HG03025 (cell line): ENCODE results near the gene LRSAM1.

ENCODE experiments used
- ATAC-seq: cut with Tn5 transposase; IDR thresholded peaks from one replicate; pipeline ENCODE4 v1.9.1; 2021; ENCODE audit warnings: mild to moderate bottlenecking, moderate library complexity; ENCODE audit not compliant: unreplicated experiment, low FRiP score

Gene LRSAM1

DNA sequence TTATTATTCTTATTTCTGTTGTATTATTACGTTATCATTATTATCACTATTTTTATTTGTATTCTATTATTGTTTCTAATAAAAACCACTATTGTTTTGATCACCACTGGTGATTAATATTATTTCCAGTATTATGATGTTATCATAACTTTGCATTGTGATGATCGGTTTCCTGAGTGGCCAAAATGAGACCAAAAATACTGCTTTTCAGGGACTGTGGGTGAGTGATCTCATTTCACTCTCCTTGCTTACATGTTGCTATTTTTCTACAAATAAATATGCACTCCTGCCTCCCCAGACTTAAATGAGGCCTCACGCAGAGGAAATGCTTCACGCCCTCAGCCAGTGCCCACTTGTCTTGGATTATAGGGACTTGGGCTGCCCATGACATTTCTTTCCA, 78.4 kb downstream of the LRSAM1 start:
- no peak for ATAC-seq

DNA sequence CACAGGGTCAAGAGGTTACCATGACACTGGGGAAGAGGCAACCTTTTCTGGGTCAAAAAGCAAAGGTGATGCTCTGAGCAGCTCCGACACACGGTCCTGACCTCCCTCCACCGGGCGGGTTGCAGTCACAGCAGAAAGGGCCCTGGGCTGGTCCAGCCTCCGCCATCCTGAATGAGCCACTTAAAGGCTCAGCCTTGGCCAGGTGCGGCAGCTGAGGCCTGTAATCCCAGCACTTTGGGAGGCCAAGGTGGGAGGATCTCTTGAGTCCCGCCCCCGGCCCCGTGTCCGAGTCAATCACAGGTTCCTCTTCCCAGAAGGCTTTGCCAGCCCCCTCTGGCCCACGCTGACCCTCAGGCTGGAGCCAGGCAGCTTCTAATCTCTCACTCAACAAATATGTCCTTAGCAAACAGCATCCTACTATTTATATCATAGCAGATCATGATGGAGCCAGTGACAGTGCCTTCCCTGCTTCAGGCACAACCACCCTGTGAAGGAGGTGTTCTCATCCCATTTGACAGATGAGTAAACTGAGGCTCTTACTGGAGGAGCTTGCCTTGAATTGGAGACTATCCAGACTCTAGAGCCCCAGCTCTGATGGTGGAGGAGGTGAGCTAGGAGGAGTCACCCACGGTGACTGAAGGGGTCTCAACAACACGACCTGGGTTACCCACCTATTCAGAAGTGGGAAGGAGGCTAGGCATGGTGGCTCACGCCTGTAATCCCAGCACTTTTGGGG, 79.1 kb downstream of the LRSAM1 start:
- no peak for ATAC-seq

DNA sequence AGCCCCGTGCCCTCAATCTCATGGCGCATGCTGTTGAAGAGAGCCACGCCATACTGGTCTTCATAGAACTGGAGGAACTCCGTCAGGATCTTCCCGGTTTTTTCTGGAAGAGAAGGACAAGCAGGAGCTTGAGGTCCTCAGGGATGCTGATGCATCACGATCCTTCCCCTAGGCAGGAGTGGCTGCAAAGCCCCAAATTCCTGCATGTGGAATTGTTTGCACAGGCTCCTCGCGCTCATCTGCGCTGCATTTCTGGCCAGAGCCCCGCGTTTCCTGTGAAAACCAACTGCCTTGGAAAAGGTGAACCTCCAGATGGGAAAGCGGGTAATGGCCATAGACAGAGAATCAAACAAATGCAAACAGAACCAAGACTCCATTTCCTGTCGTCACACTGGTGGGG, 80.4 kb downstream of the LRSAM1 start:
- no peak for ATAC-seq

DNA sequence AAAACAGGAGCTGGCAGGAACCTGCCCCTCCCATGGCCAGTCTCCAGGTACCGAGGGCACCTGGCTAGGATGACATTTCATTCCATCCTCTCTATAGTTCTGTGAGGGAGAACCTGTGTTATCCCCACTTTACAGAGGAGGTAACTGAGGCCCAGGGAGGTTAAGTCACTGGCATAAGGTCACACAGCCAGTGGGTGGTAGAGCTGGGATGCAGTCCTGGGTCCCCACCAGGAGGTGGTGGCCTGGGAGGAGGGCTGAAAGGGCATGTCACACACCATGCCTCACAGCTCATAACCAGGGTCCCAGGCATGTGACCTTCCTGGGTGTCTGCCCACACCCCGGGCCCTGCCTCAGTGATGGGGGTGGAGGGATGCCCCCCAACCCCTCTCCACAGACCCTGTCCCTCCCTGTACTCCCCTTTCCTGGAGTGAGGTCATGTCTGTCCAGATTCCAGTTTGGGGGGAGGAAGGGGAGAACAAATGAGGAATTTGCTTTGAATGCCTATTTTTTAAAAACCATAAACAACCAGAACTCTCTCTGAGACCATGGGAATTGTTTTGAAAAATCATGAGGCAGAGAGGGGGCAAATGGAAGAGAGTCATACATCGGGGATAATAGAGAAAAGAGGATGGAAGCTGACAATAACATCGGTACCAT, 83.1 kb downstream of the LRSAM1 start:
- no peak for ATAC-seq

DNA sequence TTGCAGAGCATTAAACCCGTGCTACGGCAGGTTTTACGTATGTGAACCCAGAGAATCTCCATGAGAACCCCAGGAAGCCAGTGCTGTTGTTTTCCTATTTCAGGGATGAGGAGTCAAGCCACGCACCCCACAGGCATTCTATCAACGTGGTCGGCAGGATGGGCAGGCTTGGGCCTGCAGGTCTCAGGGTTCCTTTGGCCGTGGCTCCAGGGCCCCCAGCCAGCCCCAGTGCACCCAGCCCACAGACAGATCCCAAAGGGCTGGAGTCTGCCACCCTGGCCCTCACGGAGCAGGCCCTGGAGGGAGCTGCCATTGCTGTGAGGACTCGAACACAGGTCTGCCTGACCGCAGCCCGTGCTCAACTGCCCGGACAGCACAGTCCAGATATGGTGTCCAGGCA, 83.6 kb downstream of the LRSAM1 start:
- ATAC-seq: no peak

DNA sequence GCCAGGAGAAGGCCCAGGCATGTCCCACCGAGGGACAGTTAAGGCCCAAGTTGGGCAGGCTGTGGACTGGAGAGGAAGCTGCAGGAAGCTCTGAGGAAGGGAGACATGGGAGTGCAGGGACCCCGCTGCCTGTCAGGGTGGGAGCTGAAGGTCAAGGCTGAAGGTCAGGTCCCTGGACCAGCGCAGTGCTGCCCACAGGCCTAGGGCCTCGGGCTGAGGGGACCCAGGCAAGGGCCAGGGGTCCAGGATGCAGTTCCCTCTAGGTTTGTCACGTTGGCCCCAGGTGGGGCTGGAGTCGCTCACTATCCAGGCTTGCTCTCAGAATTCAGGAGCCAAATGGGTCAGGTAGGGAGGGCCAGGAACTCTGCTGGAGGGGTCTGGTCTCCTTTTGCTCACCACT, 84.1 kb downstream of the LRSAM1 start:
- no peak for ATAC-seq

DNA sequence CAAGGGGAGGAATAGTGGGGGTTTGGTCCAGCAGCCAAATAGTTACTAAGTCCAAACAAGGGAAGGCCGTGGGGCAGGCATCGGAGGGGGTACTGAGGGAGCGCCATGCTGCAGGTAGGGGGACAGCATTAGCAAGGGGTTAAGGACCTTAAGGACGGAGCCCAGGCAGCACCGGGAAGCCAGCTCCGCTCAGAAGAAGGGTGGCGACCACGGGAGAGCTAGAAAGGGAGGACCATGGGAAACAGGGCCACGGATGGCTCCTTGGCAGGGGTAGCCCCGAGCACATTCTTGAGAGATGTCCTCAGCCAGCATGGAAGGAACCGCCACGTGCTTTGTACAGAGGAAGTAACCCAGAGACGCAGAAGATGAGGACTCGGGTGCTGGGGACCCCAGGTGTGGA, 84.5 kb downstream of the LRSAM1 start:
- ATAC-seq: no peak

DNA sequence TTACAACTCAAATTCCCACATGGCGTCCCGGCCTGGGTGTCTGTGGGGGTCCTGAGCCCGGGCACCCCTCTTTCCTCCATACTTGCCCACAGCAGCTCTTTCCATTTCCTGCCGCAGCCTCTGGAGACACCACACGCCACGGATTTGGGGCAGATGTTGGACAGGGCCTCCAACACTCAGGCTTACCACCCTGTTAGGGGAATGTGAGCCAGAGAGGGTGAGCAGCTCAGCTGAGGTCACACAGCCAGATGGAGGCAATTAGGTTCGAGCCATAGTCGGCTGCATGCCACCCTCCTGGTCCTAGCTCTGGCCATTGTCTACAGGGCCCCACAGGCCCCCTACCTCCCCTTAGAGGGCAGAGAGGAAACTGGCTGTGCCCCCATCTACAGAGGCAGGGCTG, 85.2 kb downstream of the LRSAM1 start:
- ATAC-seq: no peak

DNA sequence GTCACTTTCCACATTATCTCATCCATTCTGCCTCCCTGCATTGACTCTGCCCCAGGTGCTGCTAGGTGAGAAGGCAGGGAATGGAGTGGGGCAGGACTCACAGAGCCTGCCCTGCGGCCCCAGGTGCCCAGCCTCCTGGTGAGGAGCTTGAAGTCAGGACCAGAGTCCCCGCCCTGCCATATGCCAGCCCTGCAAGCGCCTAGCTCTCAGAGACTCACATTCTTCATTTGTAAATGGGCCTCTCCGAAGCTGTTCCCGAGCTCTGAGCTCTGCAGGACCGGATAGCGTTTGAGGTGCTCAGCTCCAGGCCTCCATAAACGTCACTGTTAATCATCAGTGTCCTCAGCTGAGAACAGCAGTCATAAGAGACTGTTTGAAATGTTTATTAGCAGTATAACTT, 85.7 kb downstream of the LRSAM1 start:
- ATAC-seq: no peak

DNA sequence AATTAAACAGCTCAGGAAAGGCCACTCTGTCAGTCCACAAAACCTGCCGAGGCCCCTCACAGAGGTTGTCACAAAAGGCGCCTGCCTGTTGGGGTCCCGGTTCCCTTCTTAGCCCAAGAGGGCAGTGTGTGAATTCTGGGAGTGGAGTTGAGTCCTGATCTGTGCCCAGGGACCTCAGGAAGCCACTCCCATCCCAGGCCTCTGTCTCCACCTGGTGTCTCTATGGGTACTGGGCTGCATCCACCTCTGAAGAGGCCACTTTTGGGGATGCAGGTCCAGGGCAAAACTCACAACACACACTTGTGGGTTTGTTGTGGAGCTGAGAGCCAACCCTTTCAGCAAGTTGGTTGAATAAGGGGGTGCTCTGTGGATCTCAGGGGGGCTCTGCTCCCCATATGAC, 86.5 kb downstream of the LRSAM1 start:
- no peak for ATAC-seq

DNA sequence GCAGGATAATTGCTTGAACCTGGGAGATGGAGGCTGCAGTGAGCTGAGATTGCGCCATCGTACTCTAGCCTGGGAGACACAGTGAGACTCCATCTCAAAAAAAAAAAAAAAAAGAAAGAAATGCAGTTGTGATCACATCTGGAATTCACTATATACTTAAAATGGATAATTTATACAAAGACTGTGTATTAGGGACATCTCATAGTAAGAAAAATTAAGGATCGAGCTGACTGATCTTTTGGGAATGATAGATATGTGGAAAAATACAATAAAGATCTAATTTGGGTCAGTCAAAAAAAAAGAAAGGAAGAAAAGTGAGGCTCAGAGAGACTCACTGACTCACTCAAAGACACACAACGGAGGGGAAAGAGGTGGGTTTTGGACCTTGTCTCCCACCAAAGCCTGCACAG, 87.5 kb downstream of the LRSAM1 start:
- ATAC-seq: no peak

DNA sequence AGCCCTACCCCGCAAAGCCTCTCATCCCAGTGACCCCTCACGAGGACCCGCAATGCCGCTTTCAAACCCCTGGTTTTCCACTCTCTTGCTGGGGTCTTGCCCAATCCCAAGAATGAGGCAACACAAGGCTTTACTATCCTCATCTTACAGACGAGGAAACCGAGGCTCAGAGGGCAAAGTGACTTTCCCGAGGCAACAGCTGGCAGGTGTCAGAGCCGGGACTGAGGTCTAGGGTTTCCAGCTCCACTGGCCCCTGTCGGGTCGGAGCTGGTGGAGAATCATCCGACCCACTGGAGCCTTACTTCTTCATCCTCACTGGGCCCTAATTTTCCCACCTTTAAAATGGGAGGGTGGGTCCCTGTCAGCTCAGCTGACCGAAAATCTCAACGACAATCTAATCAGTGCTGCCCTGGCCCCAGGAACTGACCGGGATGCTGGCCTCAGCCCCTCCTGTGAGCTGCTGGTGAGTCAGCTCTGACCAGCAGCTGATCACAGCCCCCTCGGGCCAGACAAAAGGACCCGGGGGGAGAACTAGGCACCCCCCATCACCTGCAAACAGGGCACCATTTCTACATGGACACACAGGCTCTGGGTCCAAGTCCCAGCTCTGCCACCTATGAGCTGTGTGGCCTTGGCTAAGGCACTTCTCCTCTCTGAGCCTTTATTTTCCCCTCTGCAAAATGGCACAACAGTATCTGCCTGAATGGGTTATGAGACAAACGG, 88.1 kb downstream of the LRSAM1 start:
- ATAC-seq: no peak

DNA sequence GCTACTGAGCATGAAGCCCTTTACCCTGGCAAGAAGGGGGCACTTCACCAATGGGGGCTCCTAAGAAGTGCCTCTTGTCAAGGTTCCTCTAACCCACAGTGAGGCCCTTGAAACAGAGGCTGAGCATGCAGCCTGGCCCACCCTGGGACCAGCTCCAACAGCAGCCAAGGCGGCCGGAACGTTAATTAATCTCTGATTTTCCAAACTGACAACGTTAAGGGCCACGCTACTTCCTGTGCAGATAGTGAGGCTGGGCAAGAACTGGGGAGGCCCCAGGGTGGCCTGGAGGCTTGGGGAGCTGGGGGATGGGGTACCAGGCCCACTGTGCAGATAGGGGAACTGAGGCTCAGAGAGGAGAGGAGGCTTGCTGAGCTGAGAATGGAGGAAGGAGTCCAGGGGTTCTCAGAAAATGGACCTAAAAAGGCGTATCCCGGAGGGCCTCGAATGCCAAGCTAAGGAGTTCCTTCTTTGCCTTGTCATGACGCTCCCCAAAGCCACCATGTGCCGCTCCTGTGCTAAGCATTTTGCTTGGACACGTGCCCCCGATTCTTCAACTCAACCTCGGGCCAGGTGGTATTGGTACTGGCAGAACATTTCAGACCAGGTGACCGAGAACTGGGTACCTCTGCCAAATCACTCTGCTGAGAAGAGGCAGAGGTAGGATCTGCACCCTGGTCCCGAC, 88.8 kb downstream of the LRSAM1 start:
- ATAC-seq: no peak

DNA sequence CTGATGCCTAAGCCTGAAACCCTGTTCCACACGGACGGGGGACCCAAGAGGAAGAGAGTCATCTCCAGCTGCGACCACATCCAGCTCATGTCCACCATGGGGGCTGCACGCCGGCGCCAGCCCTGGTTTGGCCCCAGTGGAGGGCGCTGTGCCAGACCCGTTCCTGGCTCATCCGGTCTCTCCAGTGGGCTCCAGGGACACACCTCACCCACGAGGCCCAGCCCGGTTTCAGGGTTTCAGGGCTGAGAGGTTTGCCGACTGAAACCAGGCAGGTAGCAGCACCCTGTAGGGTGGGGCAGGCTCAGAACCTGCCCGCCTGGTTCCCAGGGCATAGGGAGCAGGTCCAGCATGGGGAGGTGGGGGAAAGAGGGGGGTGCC, 89.3 kb downstream of the LRSAM1 start:
- no peak for ATAC-seq

DNA sequence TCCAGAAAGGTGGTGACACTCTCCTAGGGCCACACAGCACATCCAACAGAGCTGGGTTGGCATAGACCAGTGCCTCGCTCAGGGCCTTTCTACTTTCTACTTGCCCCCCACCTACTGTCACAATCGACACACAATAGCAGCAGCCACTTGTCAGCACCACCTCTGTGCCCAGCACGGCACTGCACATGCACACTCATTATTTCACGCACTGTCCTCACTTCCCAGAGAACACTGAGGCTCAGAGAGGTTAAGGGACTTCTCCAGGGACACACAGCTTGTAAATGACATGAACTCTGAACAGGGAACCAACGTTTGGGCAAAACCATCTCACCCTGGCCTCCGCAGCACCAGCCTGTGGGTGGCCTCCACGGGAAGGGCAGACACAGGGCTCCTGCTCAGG, 89.9 kb downstream of the LRSAM1 start:
- ATAC-seq: no peak

DNA sequence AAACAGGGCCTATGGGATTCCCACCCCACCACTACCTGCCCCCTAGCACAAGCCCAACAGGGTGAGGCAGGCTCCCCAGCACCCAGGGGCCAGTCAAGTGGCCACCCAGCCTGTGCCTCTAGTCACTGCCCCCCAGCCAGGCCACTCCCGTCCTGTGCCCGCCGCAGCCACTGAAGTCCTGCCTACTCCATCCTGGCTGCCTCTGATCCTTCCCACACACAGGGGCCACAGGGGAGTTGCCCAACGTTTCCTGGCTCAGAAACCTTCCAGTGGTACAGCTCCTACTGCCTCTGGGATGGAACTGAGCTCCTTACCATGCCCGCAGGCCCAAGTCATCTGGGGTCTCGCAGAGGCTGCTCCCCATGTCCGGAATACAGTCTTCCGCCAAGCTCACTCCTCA, 90.6 kb downstream of the LRSAM1 start:
- no peak for ATAC-seq

DNA sequence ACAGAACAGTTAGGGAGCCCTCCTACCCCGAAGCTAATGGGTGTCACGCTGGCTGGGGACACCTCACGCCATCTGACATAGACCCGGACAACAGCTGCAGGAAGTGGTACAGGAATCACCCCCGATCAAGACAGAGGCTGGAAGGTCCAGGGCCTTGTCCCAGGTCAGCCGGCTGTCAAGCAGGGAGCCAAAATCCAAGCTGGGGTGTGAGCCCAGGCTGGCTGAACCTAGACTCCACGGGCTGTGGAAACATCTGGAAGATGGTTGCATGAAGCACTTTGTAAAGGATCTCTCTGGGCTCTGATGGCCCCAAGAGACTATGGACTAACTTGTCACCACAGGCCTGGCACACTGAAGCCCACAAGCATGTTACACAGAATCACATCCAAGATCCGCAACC, 91.9 kb downstream of the LRSAM1 start:
- ATAC-seq: no peak

DNA sequence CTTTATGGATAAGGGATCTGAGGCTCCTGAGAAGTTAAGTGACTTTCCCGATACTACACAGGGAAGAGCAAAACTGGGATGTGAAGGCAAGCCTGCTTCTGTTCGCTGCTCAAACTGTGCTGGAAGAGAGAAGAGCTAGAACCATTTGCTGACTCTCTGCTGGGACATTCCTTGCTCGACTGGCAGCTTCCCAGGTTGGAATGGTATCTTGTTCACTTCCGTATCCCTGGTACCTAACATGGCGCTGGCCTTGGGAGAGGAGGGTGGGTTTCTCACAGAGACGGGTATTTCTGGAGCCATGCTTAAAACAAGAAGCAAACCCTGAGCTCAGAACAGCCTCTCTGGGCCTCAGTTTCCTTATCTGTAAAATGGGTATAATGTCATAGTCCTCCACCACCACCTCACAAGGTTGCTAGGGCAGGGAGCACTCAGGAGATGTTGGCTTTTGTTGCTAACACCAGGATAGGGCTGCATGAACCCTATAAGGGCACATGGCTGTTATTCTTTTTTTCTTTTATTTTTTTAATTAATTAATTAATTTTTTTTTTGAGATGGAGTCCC, 92.7 kb downstream of the LRSAM1 start:
- ATAC-seq: no peak

DNA sequence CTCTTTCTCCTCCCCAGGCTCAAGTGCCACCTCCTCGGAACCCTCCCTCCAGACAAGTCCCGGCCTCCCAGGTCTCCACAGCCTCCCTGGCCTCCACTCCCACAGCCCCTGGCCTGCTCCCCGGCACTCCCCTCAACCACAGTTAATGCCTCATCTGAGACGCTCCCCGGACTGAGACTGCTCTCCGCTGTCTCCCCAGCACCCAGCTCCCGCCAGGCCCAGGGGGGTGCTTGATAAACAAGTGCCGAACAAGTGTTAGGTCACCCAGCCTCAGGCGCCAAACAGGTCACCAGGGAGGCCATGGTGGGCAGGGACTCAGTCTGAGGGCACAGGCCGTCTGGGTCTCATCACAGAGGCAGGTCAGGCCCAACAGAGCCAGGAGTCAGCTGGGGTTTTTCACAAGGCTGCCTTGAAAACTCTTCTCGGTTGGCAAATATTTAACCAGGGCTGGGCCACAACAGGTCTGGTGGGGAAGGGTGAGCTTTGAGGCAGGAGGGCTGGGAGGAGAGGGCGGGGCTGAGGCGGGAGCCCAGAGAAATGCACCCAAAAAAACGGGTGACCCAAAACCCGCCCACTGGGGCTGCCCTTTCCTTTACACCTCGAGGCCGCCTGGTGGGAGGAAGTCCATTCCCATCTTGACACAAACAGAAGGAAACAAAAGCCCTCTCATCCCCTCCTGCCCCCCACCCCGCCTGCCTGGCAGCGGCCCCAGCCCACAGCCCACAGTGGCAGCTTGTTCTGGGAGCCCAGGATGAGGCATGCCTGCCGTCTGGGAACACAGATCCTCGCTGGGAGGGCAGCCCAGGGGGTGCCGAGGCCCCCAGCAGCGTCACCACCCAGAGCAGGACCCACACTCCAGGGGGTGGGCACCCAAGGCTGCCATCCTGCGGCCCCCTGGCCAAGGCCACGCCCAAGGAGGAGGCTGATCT, 94.2 kb downstream of the LRSAM1 start:
- ATAC-seq: no peak
